CD4-positive, alpha-beta T cell (primary cell): ENCODE data around the gene PCDHGB3. TPM values are rescaled to one million over a fixed set of nuclear protein-coding genes. Genes with fewer than 3 reads are reported as not detected.

ENCODE experiments used
- ATAC-seq: fragments of 200-7000 bp; cut with Tn5 transposase; one replicate; pipeline ENCODE4 v1.10.0; 2022; ENCODE audit warnings: mild to moderate bottlenecking; ENCODE audit not compliant: poor library complexity
- CTCF ChIA-PET: fragments of 350-600 bp; sonication (Branson Sonifier 250); formaldehyde crosslinking; loops from one replicate; lab custom pipeline; 2021; ENCODE audit warnings: antibody characterized with exemption, inconsistent platforms; lab: Charles Lee
- POLR2A ChIA-PET: fragments of 350-600 bp; sonication (Branson Sonifier 250); formaldehyde crosslinking; loops from one replicate; lab custom pipeline; 2021; ENCODE audit warnings: antibody characterized with exemption, inconsistent platforms; lab: Charles Lee
- DNase-seq, 14 experiments: peaks; one replicate each; pipeline ENCODE4 v3.0.0-alpha.2; 2013 to 2020; ENCODE audit warnings: mixed read lengths in 2 of 14
- H3K27ac ChIP-seq, 2 donors: one replicate each; pipeline versions ENCODE4 v1.5.1 to v1.7.0; 2013; ENCODE audit warnings: low read length in 2 of 2, low read depth in 1 of 2, mild to moderate bottlenecking in 1 of 2
- H3K27me3 ChIP-seq, 2 experiments: 1 replicate in 1 of 2; 2 replicates in 1 of 2; pipeline versions ENCODE4 v1.6.1 to v1.7.0; 2013; ENCODE audit warnings: low read length in 2 of 2, control low read depth in 1 of 2, mild to moderate bottlenecking in 1 of 2, moderate library complexity in 1 of 2; ENCODE audit not compliant: insufficient read depth in 2 of 2, control insufficient read depth in 1 of 2
- H3K36me3 ChIP-seq: one replicate; pipeline ENCODE4 v1.6.1; 2013; ENCODE audit warnings: low read length, control low read depth; ENCODE audit not compliant: insufficient read depth
- H3K4me1 ChIP-seq: one replicate; pipeline ENCODE4 v1.6.1; 2013; ENCODE audit warnings: low read length, control low read depth; ENCODE audit not compliant: insufficient read depth
- H3K4me3 ChIP-seq: one replicate; pipeline ENCODE4 v1.5.1; 2013; ENCODE audit warnings: mild to moderate bottlenecking, low read length, moderate library complexity
- H3K9me3 ChIP-seq, 2 experiments: 1 replicate in 1 of 2; 2 replicates in 1 of 2; pipeline versions ENCODE4 v1.6.1 to v1.7.0; 2013; ENCODE audit warnings: low read length in 2 of 2, mild to moderate bottlenecking in 2 of 2, control low read depth in 1 of 2, moderate library complexity in 1 of 2; ENCODE audit not compliant: control insufficient read depth in 1 of 2, insufficient read depth in 1 of 2
- H3K27ac Mint-ChIP-seq: one replicate; pipeline ENCODE4 v1.8.0; 2020; ENCODE audit warnings: mixed read lengths
- H3K27me3 Mint-ChIP-seq: one replicate; pipeline ENCODE4 v1.8.0; 2021; ENCODE audit warnings: mixed read lengths
- H3K36me3 Mint-ChIP-seq: one replicate; pipeline ENCODE4 v1.8.0; 2021; ENCODE audit warnings: low read depth, mixed read lengths
- H3K4me1 Mint-ChIP-seq: one replicate; pipeline ENCODE4 v1.8.0; 2021; ENCODE audit warnings: low read depth, mixed read lengths
- H3K4me3 Mint-ChIP-seq: one replicate; pipeline ENCODE4 v1.8.0; 2020; ENCODE audit warnings: mild to moderate bottlenecking, mixed read lengths
- H3K9me3 Mint-ChIP-seq: one replicate; pipeline ENCODE4 v1.8.0; 2020; ENCODE audit warnings: mixed read lengths
- intact Hi-C, 2 experiments: fragments of 100-400 bp; cut with DNase I in 1 of 2; cut with micrococcal nuclease in 1 of 2; formaldehyde crosslinking; loops; one replicate each; pipeline versions ENCODE4 v1.15.1 to v1.9.0; 2023 to 2025; cut with DNase I, micrococcal nuclease
- total RNA-seq, 174 experiments: library from RNA in 2 of 174; stranded (reverse) in 2 of 174; gene quantifications; one replicate each; pipeline ENCODE4 v1.2.3 and lab custom pipeline; 2021 to 2026
- TF ChIP-seq, protein P1 (sequence below): fragments of 200-600 bp; IDR thresholded peaks from one replicate; pipeline ENCODE4 v1.8.0; 2022; ENCODE audit warnings: antibody characterized with exemption, mild to moderate bottlenecking

PCDHGB3 gene
- total RNA-seq, 2 experiments from 2014 or later = 0.11 to 0.28 TPM

DNA sequence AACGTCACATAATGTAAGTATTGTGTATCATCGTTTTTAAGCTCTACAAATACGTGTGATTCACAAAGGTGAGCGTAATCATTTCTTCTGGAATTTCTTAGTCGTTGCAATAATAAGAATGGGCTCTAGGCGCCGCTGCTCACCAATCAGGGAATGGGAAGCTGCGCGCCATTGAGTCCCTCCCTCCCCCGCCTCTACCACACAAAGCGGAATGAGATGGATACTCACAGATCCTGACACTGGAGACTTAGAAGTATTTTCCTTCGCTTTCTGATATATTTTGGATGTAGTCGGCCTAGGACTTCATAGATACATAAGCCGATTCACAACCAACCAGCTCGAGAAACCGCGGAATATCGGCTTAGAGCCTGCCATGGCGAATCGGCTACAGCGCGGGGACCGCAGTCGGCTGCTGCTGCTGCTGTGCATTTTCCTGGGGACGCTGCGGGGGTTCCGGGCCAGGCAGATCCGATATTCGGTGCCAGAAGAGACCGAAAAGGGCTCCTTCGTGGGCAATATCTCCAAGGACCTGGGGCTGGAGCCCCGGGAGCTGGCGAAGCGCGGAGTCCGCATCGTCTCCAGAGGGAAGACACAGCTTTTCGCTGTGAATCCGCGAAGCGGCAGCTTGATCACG lies 50.9 kb downstream of the PCDHGB3 start, which contains the start of gene PCDHGA11:
PCDHGA11 (plus strand) TSS at position 197 of the 634 bp plus-strand sequence; CDS start at position 374, 177 bp downstream.
- H3K27me3 Mint-ChIP-seq = peaks cover 89% of the 10 kb centered on the region
- no peak for ATAC-seq
- Histone ChIP-seq H3K9me3 (peaks cover 51 to 59% of the 10 kb centered on the region in 2 experiments), H3K36me3 (no peaks in the 10 kb centered on the region), H3K27ac (no peak within 1 kb of the TSS), H3K4me1 (peaks cover 11% of the 10 kb centered on the region), H3K27me3 (peaks cover 57 to 92% of the 10 kb centered on the region in 2 experiments), H3K4me3 (peak within 1 kb of the TSS; percentile 11)
- ChIA-PET POLR2A (interaction anchor here (0.9 kb wide), 1 partner anchor 92 kb away, joined by 3 read pairs; no protein-coding TSS in a partner anchor), CTCF (interaction anchor here (0.6 to 2.4 kb wide), 7 partner anchors 9 to 143 kb away, joined by 3 to 9 read pairs (median 5); partner anchors contain the start of genes PCDHGA10, PCDHGA5 and PCDHGB6)
- H3K4me1 Mint-ChIP-seq = peaks cover 6% of the 10 kb centered on the region
- intact Hi-C loops = no loop called here
- peak in 4 of 14 experiments; percentile 44 to 59 (median 48) for DNase-seq
- no peak within 1 kb of the TSS for H3K27ac Mint-ChIP-seq
- H3K36me3 Mint-ChIP-seq = peaks cover 48% of the 10 kb centered on the region
- TF ChIP-seq, protein P1, sequence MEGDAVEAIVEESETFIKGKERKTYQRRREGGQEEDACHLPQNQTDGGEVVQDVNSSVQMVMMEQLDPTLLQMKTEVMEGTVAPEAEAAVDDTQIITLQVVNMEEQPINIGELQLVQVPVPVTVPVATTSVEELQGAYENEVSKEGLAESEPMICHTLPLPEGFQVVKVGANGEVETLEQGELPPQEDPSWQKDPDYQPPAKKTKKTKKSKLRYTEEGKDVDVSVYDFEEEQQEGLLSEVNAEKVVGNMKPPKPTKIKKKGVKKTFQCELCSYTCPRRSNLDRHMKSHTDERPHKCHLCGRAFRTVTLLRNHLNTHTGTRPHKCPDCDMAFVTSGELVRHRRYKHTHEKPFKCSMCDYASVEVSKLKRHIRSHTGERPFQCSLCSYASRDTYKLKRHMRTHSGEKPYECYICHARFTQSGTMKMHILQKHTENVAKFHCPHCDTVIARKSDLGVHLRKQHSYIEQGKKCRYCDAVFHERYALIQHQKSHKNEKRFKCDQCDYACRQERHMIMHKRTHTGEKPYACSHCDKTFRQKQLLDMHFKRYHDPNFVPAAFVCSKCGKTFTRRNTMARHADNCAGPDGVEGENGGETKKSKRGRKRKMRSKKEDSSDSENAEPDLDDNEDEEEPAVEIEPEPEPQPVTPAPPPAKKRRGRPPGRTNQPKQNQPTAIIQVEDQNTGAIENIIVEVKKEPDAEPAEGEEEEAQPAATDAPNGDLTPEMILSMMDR = no peak
- H3K9me3 Mint-ChIP-seq = peaks cover 27% of the 10 kb centered on the region
- peak within 1 kb of the TSS; percentile 79 for H3K4me3 Mint-ChIP-seq

DNA sequence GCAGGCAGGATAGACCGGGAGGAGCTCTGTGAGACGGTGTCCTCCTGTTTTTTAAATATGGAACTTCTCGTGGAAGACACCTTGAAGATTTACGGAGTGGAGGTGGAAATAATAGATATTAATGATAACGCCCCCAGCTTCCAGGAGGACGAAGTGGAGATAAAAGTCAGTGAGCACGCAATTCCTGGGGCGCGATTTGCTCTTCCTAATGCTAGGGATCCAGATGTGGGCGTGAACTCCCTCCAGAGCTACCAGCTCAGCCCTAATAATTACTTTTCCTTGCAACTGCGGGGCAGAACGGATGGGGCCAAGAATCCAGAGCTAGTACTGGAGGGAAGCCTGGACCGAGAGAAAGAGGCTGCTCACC lies 51.4 kb downstream of the PCDHGB3 start:
- Mint-ChIP-seq H3K27ac (no peak overlapping the region), H3K36me3 (peaks cover 44% of the 10 kb centered on the region), H3K4me3 (peak overlapping the region; percentile 23), H3K4me1 (peaks cover 6% of the 10 kb centered on the region), H3K9me3 (peaks cover 24% of the 10 kb centered on the region), H3K27me3 (peaks cover 89% of the 10 kb centered on the region)
- ChIA-PET POLR2A (interaction anchor here (0.9 kb wide), 1 partner anchor 92 kb away, joined by 3 read pairs; no protein-coding TSS in a partner anchor), CTCF (interaction anchor here (0.6 to 2.4 kb wide), 6 partner anchors 9 to 143 kb away, joined by 3 to 9 read pairs (median 6); partner anchors contain the start of genes PCDHGA10, PCDHGA5 and PCDHGB6)
- Histone ChIP-seq H3K4me1 (peaks cover 11% of the 10 kb centered on the region), H3K9me3 (peaks cover 55 to 61% of the 10 kb centered on the region in 2 experiments), H3K27me3 (peaks cover 62 to 92% of the 10 kb centered on the region in 2 experiments), H3K36me3 (no peaks in the 10 kb centered on the region), H3K4me3 (peak overlapping the region; percentile 11), H3K27ac (no peak overlapping the region)
- ATAC-seq (no peak), DNase-seq (no peak)
- TF ChIP-seq, protein P1 = no peak
- intact Hi-C loops = no loop called here

Other genes starting within 250 kb of the PCDHGB3 start
- not detected for gene PCDHB4, start 248.4 kb upstream of the PCDHGB3 start, total RNA-seq
- gene PCDHB5, start 235.0 kb upstream of the PCDHGB3 start, total RNA-seq = under 1 TPM in 1 of 2 experiments, not detected in 1; 0.08 TPM
- gene PCDHB6, start 220.2 kb upstream of the PCDHGB3 start, total RNA-seq = not detected
- gene PCDHB7, start 197.6 kb upstream of the PCDHGB3 start, total RNA-seq = not detected
- gene PCDHB8, start 192.5 kb upstream of the PCDHGB3 start, total RNA-seq = not detected
- gene PCDHB16, start 187.9 kb upstream of the PCDHGB3 start, total RNA-seq = not detected
- gene PCDHB9, start 183.1 kb upstream of the PCDHGB3 start, total RNA-seq = not detected
- gene PCDHB10, start 177.9 kb upstream of the PCDHGB3 start, total RNA-seq = not detected
- gene PCDHB11, start 170.6 kb upstream of the PCDHGB3 start, total RNA-seq = not detected
- not detected for gene PCDHB12, start 161.5 kb upstream of the PCDHGB3 start, total RNA-seq
- not detected for gene PCDHB13, start 156.3 kb upstream of the PCDHGB3 start, total RNA-seq
- not detected for gene PCDHB14, start 146.9 kb upstream of the PCDHGB3 start, total RNA-seq
- not detected for gene PCDHB15, start 124.8 kb upstream of the PCDHGB3 start, total RNA-seq
- under 1 TPM in 1 of 2 experiments, not detected in 1; 0.22 TPM for gene SLC25A2, start 66.2 kb upstream of the PCDHGB3 start, total RNA-seq
- 10 to 100 TPM; 80.5 TPM for gene TAF7, start 49.5 kb upstream of the PCDHGB3 start, total RNA-seq
- gene PCDHGA1, start 39.7 kb upstream of the PCDHGB3 start, total RNA-seq = not detected
- not detected for gene PCDHGA2, start 31.5 kb upstream of the PCDHGB3 start, total RNA-seq
- gene PCDHGA3, start 26.4 kb upstream of the PCDHGB3 start, total RNA-seq = not detected
- gene PCDHGB1, start 20.1 kb upstream of the PCDHGB3 start, total RNA-seq = under 1 TPM in 1 of 2 experiments, not detected in 1; 0.05 TPM
- gene PCDHGA4, start 15.2 kb upstream of the PCDHGB3 start, total RNA-seq = under 1 TPM; 0.08 TPM
- under 1 TPM; 0.19 to 0.20 TPM for gene PCDHGB2, start 10.2 kb upstream of the PCDHGB3 start, total RNA-seq
- under 1 TPM in 1 of 2 experiments, not detected in 1; 0.08 TPM for gene PCDHGA5, start 6.1 kb upstream of the PCDHGB3 start, total RNA-seq
- gene PCDHGA6, start 3.6 kb downstream of the PCDHGB3 start, total RNA-seq = under 1 TPM in 1 of 2 experiments, not detected in 1; 0.11 TPM
- not detected for gene PCDHGA7, start 12.5 kb downstream of the PCDHGB3 start, total RNA-seq
- not detected for gene PCDHGB4, start 17.5 kb downstream of the PCDHGB3 start, total RNA-seq
- not detected for gene PCDHGA8, start 22.4 kb downstream of the PCDHGB3 start, total RNA-seq
- under 1 TPM; 0.14 to 0.20 TPM for gene PCDHGB5, start 27.7 kb downstream of the PCDHGB3 start, total RNA-seq
- gene PCDHGA9, start 32.5 kb downstream of the PCDHGB3 start, total RNA-seq = not detected
- gene PCDHGB6, start 37.8 kb downstream of the PCDHGB3 start, total RNA-seq = under 1 TPM in 1 of 2 experiments, not detected in 1; 0.06 TPM
- gene PCDHGA10, start 42.7 kb downstream of the PCDHGB3 start, total RNA-seq = under 1 TPM in 1 of 2 experiments, not detected in 1; 0.08 TPM
- not detected for gene PCDHGB7, start 47.4 kb downstream of the PCDHGB3 start, total RNA-seq
- not detected for gene PCDHGA11, start 50.8 kb downstream of the PCDHGB3 start, total RNA-seq
- not detected for gene PCDHGA12, start 60.3 kb downstream of the PCDHGB3 start, total RNA-seq
- gene PCDHGC3, start 105.7 kb downstream of the PCDHGB3 start, total RNA-seq = not detected
- not detected for gene PCDHGC4, start 114.8 kb downstream of the PCDHGB3 start, total RNA-seq
- not detected for gene PCDHGC5, start 118.8 kb downstream of the PCDHGB3 start, total RNA-seq
- 100 to 1,000 TPM; 159 to 161 TPM for gene DIAPH1, start 248.8 kb downstream of the PCDHGB3 start, total RNA-seq